Adipose tissue (tissue), 3 donors: Measurements from ENCODE around the gene BIN1. TPM values are rescaled to one million over a fixed set of nuclear protein-coding genes. Genes with fewer than 3 reads are reported as not detected.

Experiments
- H3K27ac ChIP-seq: one replicate; pipeline ENCODE4 v1.5.1; 2013; ENCODE audit warnings: low read depth, low read length
- WGBS, 3 donors: extraction: QIAGEN DNeasy Blood & Tissue Kit; methylation state at CpG; one replicate each; pipeline ENCODE4 v1.1.7; 2013; 5-methylcytosine and 5-hydroxymethylcytosine counted together
- polyA plus RNA-seq, 3 donors: library from polyadenylated mRNA; stranded (reverse); fragments of 200-250 nt; gene quantifications; one replicate each; pipeline ENCODE4 v1.2.3, GENCODE V29; 2013
- donor health status: healthy with polysubstance abuse.
- donor health status: Bipolar disorder and iron deficiency.
- donor health status: healthy.

Gene BIN1
- polyA plus RNA-seq, 3 donors = 20.9 to 94.1 (median 78.8) TPM

GRCh38 chr2:127054996-127055785 is 51.8 kb downstream of the BIN1 start:
- 82 to 93% (median 84%) methylated on average over 25 of the region's 25 CpGs for WGBS, 3 donors
- H3K27ac ChIP-seq = no peak overlapping the region

- H3K27ac ChIP-seq = no peak overlapping the region
- 85 to 92% (median 89%) methylated on average over 7 of the region's 7 CpGs for WGBS, 3 donors
Measured at GRCh38 chr2:127054604-127054930, 52.4 kb downstream of the BIN1 start.

- no peak overlapping the region for H3K27ac ChIP-seq
- WGBS, 3 donors = 67 to 87% (median 81%) methylated on average over 33 of the region's 33 CpGs
Measured at GRCh38 chr2:127053731-127054603, 53.0 kb downstream of the BIN1 start.

GRCh38 chr2:127052771-127053691 is 53.9 kb downstream of the BIN1 start:
- 85 to 89% (median 88%) methylated on average over 19 of the region's 19 CpGs for WGBS, 3 donors

GRCh38 chr2:127052057-127052770 is 54.7 kb downstream of the BIN1 start:
- WGBS, 3 donors = 85 to 86% (median 86%) methylated on average over 20 to 24 of the region's 24 CpGs
- H3K27ac ChIP-seq = no peak overlapping the region

More at GRCh38 chr2:127052771-127053691, 53.9 kb downstream of the BIN1 start:
- H3K27ac ChIP-seq = no peak overlapping the region

GRCh38 chr2:127051116-127052056 is 55.6 kb downstream of the BIN1 start:
- no peak overlapping the region for H3K27ac ChIP-seq
- 74 to 86% (median 77%) methylated on average over 28 to 29 of the region's 29 CpGs for WGBS, 3 donors

GRCh38 chr2:127050803-127051115 is 56.2 kb downstream of the BIN1 start:
- 66 to 73% (median 72%) methylated on average over 11 to 14 of the region's 14 CpGs for whole genome bisulfite sequencing, 3 donors
- no peak overlapping the region for H3K27ac ChIP-seq

- 41 to 55% (median 43%) methylated on average over 23 to 33 of the region's 33 CpGs for WGBS, 3 donors
- H3K27ac ChIP-seq = no peak overlapping the region
Measured at GRCh38 chr2:127049927-127050802, 56.8 kb downstream of the BIN1 start.

- WGBS, 3 donors = 90 to 91% (median 90%) methylated on average over 14 to 15 of the region's 15 CpGs
- no peak overlapping the region for H3K27ac ChIP-seq
Measured at GRCh38 chr2:127048969-127049897, 57.7 kb downstream of the BIN1 start.

- 90 to 97% (median 97%) methylated on average over 6 of the region's 6 CpGs for WGBS, 3 donors
- H3K27ac ChIP-seq = no peak overlapping the region
Measured at GRCh38 chr2:127048618-127048935, 58.4 kb downstream of the BIN1 start.

- no peak overlapping the region for H3K27ac ChIP-seq
- WGBS, 3 donors = 91 to 94% (median 92%) methylated on average over 38 of the region's 38 CpGs
Measured at GRCh38 chr2:127047716-127048617, 59.0 kb downstream of the BIN1 start.

- no peak overlapping the region for H3K27ac ChIP-seq
- WGBS, 3 donors = 92 to 94% (median 93%) methylated on average over 8 of the region's 8 CpGs
Measured at GRCh38 chr2:127047054-127047453, 59.9 kb downstream of the BIN1 start.

- no peak overlapping the region for H3K27ac ChIP-seq
- 62 to 78% (median 65%) methylated on average over 3 of the region's 3 CpGs for WGBS, 3 donors
Measured at GRCh38 chr2:127046579-127046978, 60.4 kb downstream of the BIN1 start.

GRCh38 chr2:127045792-127046501 is 61.0 kb downstream of the BIN1 start:
- no peak overlapping the region for H3K27ac ChIP-seq
- 44 to 68% (median 63%) methylated on average over 20 of the region's 20 CpGs for WGBS, 3 donors
